ENCODE data around the gene F12. TPM values are rescaled to one million over a fixed set of nuclear protein-coding genes. Genes with fewer than 3 reads are reported as not detected.

The F12 gene
- total RNA-seq, 1 donor from 2014 or later: 0.69 TPM

GRCh38 chr5:177455661-177456590 lies 46.6 kb upstream of the F12 start:
- H3K27me3 ChIP-seq: peaks cover 3% of the 10 kb centered on the region
- peak; percentile 96 for DNase-seq
- no peaks in the 10 kb centered on the region for H3K9me3 ChIP-seq
- peak overlapping the region; percentile 5 for H3K27ac ChIP-seq
- intact Hi-C loops (cut with DNase I): loop anchor here (10.0 kb wide), 1 partner anchor 51 kb away; the partner anchor contains the start of genes F12 and PFN3
- H3K4me3 ChIP-seq: peak overlapping the region; percentile 57
- no peaks in the 10 kb centered on the region for H3K36me3 ChIP-seq
- peak; percentile 89 for TF ChIP-seq CTCF (IDR thresholded peaks at IDR 0.05)
- ATAC-seq: peak; percentile 81
- H3K4me1 ChIP-seq: peaks cover 24% of the 10 kb centered on the region

GRCh38 chr5:177455036-177455660 lies 45.8 kb upstream of the F12 start:
- ATAC-seq: peak; percentile 68
- peak; percentile 93 for DNase-seq
- peaks cover 4% of the 10 kb centered on the region for H3K27me3 ChIP-seq
- H3K4me1 ChIP-seq: peaks cover 24% of the 10 kb centered on the region
- H3K27ac ChIP-seq: peak overlapping the region; percentile 14
- peak overlapping the region; percentile 57 for H3K4me3 ChIP-seq
- H3K36me3 ChIP-seq: no peaks in the 10 kb centered on the region
- peak; percentile 64 for TF ChIP-seq CTCF (IDR thresholded peaks at IDR 0.05)
- intact Hi-C loops (cut with DNase I): loop anchor here (10.0 kb wide), 1 partner anchor 50 kb away; the partner anchor contains the start of genes F12 and PFN3
- no peaks in the 10 kb centered on the region for H3K9me3 ChIP-seq

- H3K4me1 ChIP-seq: peaks cover 24% of the 10 kb centered on the region
- peak overlapping the region; percentile 14 for H3K27ac ChIP-seq
- peak overlapping the region; percentile 57 for H3K4me3 ChIP-seq
- peaks cover 4% of the 10 kb centered on the region for H3K27me3 ChIP-seq
- peak; percentile 89 for TF ChIP-seq CTCF (IDR thresholded peaks at IDR 0.05)
- intact Hi-C loops (cut with DNase I): loop anchor here (10.0 kb wide), 1 partner anchor 50 kb away; the partner anchor contains the start of genes F12 and PFN3
- no peaks in the 10 kb centered on the region for H3K9me3 ChIP-seq
- H3K36me3 ChIP-seq: no peaks in the 10 kb centered on the region
- peak; percentile 96 for DNase-seq
- ATAC-seq: peak; percentile 84
These were observed 45.2 kb upstream of the F12 start for GRCh38 chr5:177454397-177455035.

GRCh38 chr5:177453852-177454396 lies 44.6 kb upstream of the F12 start:
- intact Hi-C loops (cut with DNase I): loop anchor here (10.0 kb wide), 1 partner anchor 49 kb away; the partner anchor contains the start of genes F12 and PFN3
- peaks cover 24% of the 10 kb centered on the region for H3K4me1 ChIP-seq
- peak overlapping the region; percentile 57 for H3K4me3 ChIP-seq
- H3K36me3 ChIP-seq: no peaks in the 10 kb centered on the region
- no peak overlapping the region for H3K27ac ChIP-seq
- ATAC-seq (no peak), DNase-seq (no peak)
- TF ChIP-seq CTCF (IDR thresholded peaks at IDR 0.05): no peak
- peaks cover 4% of the 10 kb centered on the region for H3K27me3 ChIP-seq
- H3K9me3 ChIP-seq: no peaks in the 10 kb centered on the region
